ENCODE data around the gene DZIP1. TPM values are rescaled to one million over a fixed set of nuclear protein-coding genes. Genes with fewer than 3 reads are reported as not detected.

Gene DZIP1
- 29.5 and 44.5 TPM in 2 replicates for total RNA-seq

GRCh38 chr13:95644601-95645052 is at the start of gene DZIP1:
Gene DZIP1, minus strand, starts transcription at chr13:95644706. Its CDS starts 2,677 bp downstream, at chr13:95642029.

GRCh38 chr13:95676762-95677563 is 32.5 kb upstream of the DZIP1 start, which contains the start of gene DNAJC3:
Gene DNAJC3, plus strand, starts transcription at chr13:95677139. Its CDS starts 117 bp downstream, at chr13:95677256.

GRCh38 chr13:95552539-95553441 is 91.7 kb downstream of the DZIP1 start, which contains the start of gene CLDN10:
Gene CLDN10, plus strand, starts transcription at chr13:95552720. Its CDS starts 34 bp downstream, at chr13:95552754.

Other genes with a start within 250 kb of the DZIP1 start
- gene CLDN10, start 92.0 kb downstream of the DZIP1 start, total RNA-seq = not detected in 2 replicates
- 68.7 and 188 TPM in 2 replicates for gene DNAJC3, start 32.4 kb upstream of the DZIP1 start, total RNA-seq